ENCODE measurements around the gene ZNF761. TPM values are rescaled to one million over a fixed set of nuclear protein-coding genes. Genes with fewer than 3 reads are reported as not detected.

The ZNF761 gene
- total RNA-seq, 1 donor from 2014 or later = 13.4 TPM

Other genes starting within 250 kb of the ZNF761 start
- 2.6 and 3.0 TPM in 2 replicates for gene ZNF665, start 238.6 kb upstream of the ZNF761 start, total RNA-seq
- gene ZNF677, start 177.1 kb upstream of the ZNF761 start, total RNA-seq = 15.8 and 19.9 TPM in 2 replicates
- not detected in 2 replicates for gene VN1R2, start 173.7 kb upstream of the ZNF761 start, total RNA-seq
- not detected in 2 replicates for gene VN1R4, start 164.3 kb upstream of the ZNF761 start, total RNA-seq
- gene ZNF845, start 98.2 kb upstream of the ZNF761 start, total RNA-seq = 12.5 and 12.6 TPM in 2 replicates
- 9.9 and 11.9 TPM in 2 replicates for gene ZNF525, start 66.3 kb upstream of the ZNF761 start, total RNA-seq
- gene ZNF765, start 36.8 kb upstream of the ZNF761 start, total RNA-seq = 14.6 and 19.9 TPM in 2 replicates
- gene ZNF813, start 35.7 kb downstream of the ZNF761 start, total RNA-seq = 4.9 and 5.3 TPM in 2 replicates
- 9.0 and 14.3 TPM in 2 replicates for gene ZNF331, start 106.2 kb downstream of the ZNF761 start, total RNA-seq
- gene DPRX, start 200.0 kb downstream of the ZNF761 start, total RNA-seq = not detected in 2 replicates